ENCODE data around the gene RGL1.

Gene RGL1

DNA sequence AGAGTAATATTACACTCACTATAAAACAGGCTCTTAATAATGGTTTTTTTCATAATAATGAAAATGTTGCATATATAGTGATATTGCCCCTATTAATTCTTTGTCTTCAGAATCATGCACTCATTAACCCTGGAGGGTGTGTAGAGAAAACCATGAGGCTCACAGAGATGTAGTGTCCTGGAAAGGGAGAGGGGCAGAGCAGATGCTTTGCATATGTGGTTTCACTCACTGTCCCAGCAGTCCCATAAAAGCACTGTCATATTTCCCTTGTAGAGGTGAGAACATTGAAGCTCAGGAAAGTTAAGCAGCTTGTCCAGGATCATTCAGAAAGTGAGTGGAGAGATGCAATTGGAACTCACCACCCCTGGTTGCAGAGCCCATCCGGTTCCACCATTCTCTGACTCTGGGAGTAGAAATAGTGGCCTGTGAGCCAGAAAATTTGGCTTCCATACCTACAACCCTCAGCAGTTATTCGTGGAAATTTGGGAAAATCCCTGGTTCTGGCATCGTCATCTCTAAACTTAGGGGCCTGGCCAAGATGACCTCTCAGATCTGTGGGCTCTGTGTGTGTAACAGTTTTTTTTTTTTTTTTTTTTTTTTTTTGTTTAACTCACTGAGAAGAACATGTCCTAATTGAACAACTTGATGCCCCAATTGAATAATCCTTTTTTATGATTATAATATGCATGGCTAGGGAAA lies 86.4 kb downstream of the RGL1 start:
- no peak for DNase-seq

DNA sequence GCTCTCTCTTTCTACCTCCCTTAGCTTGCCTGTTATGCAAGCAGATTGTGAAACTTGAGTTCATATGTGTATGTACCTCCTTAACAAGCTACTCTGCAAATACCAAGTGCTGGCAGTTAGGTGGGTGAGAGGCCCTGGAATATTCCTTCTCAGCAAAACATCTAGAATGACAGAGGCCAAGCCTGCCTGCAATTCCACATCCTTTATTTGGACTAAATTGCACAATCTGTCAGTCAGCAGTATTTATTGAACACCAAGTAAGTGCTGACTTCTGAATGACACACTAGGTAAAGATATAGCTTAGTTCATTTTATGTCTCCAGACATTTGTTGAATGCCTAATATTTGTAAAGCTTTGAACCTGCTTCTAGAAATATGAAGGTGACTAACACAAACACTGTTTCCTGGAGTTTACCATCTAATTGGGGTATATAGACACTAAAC lies 87.5 kb downstream of the RGL1 start:
- no peak for DNase-seq

DNA sequence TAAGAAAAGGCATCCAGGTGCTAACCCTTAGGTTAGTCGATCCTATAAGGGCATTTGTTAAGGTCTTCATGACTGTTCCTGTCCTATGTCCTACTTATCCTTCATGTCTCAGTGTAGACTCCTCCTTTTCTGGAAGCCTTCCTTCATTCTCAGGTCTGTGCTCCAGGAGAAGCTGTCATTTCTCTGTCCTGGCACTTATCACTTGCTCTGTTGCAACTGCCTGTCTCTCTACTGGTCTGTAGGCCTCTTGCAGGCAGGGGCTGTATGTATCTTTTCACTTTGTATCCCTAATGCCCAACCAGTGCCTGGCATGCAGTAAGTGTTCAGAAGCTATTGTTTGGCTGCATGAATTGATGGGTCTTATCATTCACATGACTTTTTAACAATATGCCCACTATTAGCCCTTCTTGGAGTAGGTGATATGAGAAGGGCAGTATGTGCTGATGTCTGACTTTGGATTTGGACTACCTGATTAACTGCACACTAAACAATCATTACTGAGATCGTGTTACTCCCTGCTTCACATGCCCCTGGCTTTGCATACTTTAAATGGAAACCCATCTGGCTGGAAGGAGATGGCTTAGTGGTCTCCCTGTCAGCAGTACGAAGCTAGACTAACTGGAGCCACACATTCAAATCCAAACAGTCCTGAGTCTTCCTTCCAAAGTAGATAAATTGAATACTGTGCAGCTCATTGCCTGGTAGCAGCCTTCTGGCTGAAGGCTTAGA lies 88.8 kb downstream of the RGL1 start:
- DNase-seq = no peak

DNA sequence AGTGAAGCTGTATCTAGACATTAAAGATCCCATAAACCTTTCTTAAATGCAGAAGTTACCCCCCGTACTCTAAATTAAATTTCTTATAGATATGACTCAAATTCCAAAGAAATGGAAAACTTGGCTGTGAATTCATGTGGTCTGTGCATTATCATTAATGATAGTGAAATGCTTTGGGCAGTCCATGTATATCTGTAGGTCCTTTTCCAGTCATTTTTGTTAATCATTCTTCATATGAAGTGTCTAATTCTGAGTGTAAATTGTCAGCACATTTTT lies 89.3 kb downstream of the RGL1 start:
- DNase-seq = no peak

DNA sequence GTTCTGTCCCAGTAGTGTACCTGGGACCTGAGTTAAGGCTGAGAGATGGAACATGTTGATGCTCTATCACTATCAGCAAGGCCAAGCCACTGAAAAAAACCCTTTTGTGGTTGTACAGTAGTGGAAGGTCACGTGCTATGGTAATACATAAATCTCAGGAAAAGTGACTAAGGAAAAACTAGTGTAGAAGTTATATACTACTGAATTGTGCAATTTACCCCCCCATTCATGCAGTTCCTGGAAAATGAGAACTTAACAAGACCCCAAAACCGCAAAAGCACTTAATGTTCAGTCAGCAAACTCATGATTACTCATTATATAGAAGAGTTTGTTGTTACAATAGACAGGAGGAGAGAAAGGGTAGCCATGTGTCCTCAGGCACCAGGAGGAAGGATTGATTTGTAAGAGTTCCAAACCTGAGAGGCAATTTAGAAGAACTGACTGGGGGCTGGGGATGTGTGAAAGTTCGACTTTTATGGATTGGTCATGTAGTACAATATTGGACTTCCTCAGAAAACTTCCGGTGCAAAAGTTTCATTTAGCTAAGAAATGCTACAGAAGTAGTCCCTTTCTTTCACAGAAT lies 91.6 kb downstream of the RGL1 start:
- DNase-seq = peak; percentile 77

DNA sequence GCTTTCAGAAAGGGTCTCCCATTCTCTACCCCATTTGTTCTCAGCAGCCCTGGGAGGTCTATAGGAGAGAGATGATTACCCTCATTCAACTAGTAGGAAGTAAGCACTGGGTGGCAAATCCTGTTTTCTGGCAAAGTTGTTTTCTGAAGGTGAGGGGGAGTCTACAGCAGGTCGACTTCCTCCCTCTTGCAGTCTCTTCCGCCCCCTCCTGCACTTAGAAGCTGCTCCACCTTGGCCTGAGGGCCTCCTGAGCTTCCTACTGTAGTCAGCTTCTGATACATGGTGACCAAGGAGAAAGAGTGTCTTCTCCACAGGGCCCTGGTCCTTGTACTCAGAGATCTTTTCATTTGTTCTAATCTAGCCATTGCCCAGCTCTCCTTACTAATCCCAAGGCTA lies 93.1 kb downstream of the RGL1 start:
- no peak for DNase-seq

DNA sequence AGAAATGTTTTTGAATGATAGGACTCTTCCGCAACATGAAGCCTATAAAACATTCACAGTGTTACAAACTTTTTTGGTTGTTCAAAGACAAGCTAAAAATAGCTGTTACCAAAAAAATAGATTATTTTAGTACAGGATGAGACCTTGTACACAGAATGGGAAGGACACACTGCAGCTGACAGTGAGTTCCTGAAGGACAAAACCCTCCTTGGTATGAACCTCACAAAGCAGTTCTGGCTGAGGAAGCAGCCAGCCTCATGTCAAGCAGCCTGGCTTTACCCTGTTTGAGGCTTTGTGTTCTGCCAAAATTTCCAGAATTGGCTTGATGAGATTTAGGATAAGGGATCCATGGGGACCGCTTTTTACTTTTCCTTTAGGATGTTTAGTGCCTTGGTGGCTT lies 93.7 kb downstream of the RGL1 start:
- no peak for DNase-seq

DNA sequence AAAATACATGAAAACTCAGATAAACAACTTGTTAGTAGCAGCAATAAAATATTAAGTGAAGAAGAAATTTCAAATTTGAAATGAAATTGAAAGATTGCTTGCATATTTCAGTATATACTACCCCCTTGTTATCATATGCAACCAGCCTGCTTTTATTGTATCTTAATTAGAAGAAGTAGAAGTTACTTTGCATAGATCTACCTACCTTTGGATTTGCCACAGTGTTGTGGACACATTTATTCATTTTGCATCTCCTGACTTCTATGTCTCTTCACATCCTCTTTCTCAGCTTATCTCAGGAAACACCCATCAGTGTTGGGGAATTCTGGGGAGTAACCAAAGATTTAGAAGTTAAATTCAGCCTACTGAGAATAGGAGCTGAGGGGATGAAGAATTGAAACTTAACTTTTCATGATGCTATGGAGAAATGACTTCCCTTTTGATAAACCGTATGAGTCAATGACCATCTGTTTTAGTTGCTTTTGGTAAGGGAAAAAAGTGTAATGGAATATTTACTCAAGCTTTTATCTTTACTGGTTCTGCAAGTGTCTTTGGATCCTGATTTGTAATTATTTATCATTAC lies 96.9 kb downstream of the RGL1 start:
- no peak for DNase-seq

DNA sequence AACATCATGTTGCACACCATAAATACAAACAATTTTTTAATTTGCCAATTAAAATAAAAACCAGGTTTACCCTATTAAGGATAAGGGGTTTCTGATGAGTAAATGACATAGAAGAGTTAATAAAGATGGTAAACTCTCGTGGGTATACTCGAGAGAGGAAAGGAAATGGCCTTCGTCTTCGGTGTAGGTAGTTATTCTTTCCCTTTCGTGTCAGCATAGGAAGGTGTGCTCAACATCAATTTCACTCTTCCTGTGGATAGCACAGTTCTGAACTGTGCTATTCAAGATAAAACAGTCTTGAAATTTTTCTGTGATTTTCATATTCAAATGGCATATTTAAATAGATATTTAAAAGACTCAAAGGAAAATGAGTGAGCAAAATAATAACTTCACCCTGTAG lies 98.2 kb downstream of the RGL1 start:
- DNase-seq = no peak

DNA sequence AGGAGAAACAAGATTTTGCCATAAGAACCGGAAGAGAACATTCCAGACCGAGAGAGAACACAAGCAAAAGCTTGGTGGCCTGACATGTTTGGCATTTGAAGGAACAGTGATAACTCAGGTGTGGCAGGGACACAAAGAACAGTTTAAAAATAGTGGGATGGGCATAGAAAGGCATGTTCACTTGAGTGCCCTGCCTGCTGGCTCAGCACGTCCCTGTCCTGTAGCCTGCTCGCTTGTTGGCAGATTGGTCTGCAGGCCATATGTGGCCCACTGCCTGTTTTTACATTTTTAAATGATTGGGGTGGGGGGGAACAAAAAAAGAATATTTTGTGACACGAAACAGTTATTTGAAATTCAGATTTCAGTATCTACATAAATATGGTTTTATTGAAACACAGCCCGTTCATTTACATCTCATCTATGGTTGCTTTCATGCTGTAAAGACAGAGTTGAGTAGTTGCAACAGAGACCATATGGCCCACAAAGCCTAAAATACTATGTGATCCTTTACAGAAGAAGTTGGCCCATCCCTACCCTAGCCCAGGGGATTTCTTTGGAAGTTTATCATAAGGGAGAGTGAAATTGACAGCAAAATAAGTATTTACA lies 100.7 kb downstream of the RGL1 start:
- no peak for DNase-seq

DNA sequence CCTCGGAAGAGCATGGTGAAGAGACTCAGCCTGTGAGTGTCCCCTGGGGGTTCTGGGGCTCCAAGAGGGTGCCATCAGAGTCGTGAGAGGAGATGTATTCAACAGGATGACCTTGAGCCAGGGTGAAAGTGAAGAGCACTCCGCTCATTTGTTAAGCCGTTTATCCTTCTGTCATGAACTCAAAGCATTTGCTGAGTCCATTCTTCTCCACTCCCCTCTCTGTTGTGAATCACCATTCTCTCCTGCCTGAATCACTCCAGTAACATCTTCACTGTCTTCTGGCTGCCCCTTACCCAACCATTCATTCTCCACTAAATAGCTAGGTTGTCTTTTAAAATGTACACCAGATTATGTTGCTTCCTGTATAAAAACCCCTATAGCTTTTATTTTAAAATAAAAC lies 102.2 kb downstream of the RGL1 start:
- DNase-seq = no peak

DNA sequence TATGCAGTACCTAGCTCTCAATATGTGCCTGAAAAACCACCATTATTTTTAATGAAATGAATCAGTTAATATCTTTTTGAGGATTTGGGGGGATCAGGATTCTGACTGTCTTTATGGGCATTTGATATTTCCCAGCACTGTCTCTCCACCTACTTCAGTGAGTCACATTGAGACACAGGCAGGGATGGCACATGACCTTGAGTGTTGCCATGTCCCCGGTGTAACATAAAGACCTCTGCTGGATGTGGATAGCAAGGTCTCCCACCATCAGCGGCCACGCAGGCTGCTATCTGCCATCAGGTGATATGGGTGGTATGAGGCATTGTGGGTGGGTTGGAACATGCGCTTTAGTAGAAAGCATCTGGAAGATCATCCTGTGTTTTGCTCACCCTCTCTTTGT lies 103.2 kb downstream of the RGL1 start:
- DNase-seq = no peak

DNA sequence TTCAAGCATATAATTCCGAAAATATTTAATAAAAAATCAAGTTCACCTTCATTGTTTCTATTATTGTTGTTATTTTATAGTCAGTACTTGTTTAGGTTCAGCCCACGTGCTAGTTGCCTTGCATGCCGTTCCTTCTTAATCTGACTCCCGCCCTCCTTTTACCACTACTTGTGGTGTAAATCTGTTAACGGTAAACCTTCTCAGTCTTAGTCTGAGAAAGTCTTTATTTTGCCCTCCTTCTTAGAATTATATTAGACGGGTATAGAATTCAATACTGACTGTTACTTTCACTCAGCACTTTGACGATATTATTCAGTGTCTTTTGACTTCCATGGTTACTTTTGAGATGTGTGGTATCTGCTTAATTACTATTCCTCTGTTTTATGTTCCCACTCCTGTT lies 104.8 kb downstream of the RGL1 start:
- no peak for DNase-seq

DNA sequence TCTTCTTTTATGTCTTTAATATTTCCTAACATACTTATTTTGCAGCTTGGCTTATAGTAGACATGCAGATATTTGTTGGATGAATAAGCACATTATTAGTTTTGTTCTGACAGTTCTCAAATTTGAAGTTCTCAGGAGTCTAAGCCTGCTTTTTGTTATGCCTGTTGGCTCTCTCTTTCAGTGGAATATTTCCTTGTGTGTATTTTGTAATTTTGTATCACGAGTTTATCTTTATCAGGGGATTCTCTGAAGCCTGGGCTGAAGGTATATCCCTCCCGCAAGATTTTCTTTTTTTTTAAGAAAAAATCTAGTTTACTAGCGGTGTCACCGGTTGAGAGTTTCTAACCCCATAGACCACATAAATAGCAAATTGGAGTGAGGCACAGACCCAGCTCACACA lies 105.9 kb downstream of the RGL1 start:
- no peak for DNase-seq

DNA sequence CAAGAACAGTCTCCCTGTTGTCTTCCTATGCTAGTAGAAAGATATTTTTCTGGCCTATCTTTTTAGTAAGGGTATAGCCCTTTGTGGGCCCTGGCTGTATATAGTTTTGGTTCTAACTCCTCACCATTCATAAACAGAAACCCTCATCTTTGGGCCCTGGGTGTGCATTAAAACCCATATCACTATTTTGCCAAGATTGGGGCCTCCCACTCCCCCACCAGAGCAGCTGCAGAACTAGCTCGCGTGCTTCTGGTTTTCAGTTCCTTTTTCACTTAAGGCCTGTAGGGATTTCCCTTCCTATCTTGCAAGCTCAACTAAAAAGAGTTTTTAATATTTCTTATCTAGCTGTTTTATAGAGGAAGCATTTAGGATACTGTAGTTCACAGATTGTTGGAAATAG lies 106.4 kb downstream of the RGL1 start:
- DNase-seq = peak; percentile 32

DNA sequence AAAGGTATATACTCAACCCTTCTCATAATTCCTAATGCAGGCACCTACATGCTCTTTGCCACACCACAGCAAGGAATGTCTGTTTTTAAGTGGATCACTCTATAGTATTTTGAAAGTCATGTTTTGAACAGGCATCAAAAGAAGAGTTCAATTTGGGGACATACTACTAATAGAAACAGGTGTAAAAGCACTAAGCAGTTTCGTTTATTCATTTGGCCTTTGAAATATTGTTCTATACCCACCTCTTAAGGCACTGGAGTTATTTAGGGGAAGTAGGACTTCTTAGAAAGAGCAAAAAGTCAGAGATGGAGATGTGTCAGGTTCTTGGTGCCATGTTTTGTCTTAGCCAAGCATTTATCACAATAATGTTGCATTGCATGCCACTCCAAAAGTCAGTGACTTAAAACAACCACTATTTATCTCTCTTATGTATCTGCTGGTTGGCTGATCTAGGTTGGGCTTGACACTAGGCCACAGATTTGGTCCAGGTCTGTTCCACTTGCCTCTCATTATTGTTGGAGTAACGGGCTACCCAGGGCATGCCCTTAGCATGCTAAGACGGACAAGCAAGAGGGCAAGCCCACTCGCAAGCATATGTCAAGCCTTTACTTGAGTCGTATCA lies 107.5 kb downstream of the RGL1 start:
- no peak for DNase-seq

DNA sequence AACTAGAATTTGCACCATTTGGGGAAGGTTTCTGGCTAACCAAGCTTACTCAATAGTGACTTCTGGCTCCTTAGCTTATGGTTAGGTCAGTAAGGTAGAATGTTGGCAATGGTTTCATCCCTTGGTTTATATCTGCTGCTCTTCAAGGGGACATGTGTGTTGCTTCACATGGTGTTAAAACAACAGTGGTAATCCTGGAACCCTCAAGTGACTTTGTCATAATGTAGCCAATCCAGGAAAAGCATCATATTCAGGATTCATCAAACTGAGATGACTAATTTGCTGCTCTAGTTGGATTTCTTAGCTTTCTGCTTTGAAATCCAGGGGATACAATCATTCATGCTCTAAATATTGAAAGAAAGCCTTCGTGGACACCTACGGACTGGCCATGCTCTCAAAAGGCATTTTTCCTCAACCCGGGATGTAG lies 108.7 kb downstream of the RGL1 start:
- no peak for DNase-seq

DNA sequence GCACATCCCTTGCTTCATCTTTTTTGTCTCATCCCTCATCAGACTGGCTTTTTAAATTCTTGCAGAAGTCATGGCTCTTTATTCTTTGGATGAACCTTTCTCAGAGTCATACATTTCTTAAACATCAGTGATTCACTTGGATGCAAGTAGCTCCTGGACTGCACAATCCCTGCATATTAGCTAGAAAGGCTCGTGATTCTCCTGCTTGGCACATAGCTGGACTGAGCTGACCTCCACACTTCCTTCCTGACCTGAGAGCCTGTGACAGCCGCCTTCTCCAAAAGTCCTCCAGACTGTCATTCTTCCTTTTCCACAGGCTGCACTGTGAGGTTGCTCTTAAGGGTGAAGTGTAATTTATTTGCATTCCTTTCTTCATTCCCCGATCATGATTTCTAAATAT lies 109.4 kb downstream of the RGL1 start:
- no peak for DNase-seq

DNA sequence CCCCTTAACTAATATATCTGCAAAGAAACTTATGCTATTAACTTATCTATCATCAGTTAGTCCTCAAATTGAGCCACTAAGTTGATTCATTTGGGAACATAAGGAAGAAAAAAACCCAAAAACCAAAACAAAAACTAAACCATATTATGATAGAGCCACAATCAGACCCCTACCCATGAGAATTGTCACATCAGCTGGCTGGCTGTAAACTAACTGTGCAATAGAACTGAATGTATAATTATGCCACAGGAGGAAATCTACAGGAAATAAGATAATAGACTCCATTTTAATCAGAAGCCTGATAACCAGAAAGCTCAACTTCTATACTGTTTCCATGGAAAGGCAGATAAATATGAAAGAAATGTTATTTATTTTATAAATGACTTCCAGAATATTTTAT lies 110.0 kb downstream of the RGL1 start:
- no peak for DNase-seq

DNA sequence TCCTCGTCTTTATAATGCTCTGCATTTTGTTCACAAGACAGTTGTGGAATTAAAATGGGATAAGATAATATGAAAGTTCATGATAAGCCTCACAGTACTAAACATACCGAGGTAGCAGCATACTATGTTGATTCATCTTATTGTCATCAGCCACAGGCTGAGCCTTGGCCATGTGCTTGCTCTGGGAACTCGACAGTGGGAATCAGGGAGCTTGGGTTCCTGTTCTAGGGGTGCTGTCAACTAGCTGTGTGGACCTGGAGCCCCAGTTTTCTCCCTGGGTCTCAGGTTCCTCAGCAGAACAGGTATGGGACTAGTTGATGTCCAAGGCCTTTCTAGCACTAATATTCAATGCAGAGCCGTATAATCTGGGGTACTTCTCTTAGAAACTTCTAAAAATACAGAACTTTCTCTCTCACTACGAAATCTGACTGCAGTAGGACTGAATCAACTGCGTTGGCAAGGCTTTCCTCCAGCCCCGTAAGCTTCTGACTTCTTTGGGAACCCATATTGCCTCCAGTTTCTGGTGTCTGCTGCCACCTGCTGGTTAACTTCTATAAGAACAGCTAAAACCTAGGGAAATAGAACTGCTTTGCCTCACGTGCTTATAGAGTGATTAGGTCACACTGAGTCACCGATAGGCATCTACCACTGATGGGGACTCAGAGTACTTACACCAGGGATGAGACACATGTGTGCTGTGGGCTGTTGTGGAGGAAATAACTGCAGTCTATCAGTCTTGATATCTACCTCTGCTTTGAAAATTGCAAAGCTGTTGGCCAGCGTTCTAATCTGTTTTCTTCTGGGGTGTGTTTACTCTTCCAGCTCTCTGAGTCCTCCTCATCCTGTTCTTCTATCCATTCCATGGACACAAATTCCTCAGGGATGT lies 110.9 kb downstream of the RGL1 start:
- peak; percentile 95 for DNase-seq

DNA sequence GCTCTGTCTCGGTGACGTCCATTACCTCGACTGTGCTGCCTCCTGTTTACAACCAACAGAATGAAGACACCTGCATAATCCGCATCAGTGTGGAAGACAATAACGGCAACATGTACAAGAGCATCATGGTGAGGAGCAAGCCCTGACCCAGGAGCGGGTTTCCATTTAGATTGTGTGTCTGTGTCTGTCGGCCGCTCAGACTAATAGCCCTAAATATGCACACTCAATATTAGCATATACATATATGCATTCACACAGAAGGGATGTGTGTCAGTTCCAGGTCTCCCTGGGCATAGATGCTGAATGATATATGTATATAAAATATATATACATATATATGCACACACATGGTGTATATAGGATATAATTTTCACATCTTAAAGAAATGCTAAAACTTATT lies 111.7 kb downstream of the RGL1 start:
- no peak for DNase-seq

DNA sequence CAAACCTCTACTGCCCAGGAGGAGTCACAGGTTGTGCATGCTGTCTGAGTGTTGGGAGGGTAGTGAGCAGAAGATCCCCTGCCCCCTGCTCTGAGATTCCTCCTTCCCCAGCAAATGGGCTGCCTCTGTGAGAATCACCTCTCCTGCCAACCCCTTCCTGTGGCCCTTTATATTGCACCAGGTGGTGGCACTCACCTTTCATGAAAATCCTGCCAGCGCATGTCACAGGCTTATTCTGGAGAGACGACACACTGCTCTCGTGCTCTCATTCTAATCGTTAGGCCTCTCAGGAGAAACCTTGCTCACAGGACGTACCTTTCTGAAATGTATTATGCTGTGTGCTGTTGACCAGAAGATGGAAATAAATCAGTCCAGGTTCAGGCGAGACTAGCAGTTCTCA lies 113.7 kb downstream of the RGL1 start:
- no peak for DNase-seq

All from hematopoietic multipotent progenitor cell treated with erythropoietin and hydrocortisone succinate and interleukin-3 and kit ligand, for 6 days (in vitro differentiated cells).